Sigmoid colon (tissue), 4 donors: ENCODE data around the gene RNF169.

Experiments
- CTCF ChIP-seq, 4 experiments: fragments of 450-650 bp in 3 of 4; fragments of 200-600 bp in 1 of 4; IDR thresholded peaks; one replicate each; pipeline ENCODE4 v1.5.1; 2016 to 2019; ENCODE audit warnings: antibody characterized with exemption in 4 of 4, mild to moderate bottlenecking in 3 of 4, moderate library complexity in 2 of 4
- EP300 ChIP-seq, 4 donors: sonication (generic); formaldehyde crosslinking; IDR thresholded peaks; one replicate each; pipeline ENCODE4 v1.6.1; 2017; ENCODE audit warnings: antibody characterized with exemption in 4 of 4
- POLR2A ChIP-seq, 2 donors: fragments of 450-650 bp; IDR thresholded peaks; one replicate each; pipeline ENCODE4 v1.6.1; 2016; ENCODE audit warnings: antibody characterized with exemption in 2 of 2, mild to moderate bottlenecking in 2 of 2, moderate library complexity in 2 of 2
- POLR2AphosphoS5 ChIP-seq, 4 donors: sonication (generic); formaldehyde crosslinking; IDR thresholded peaks; one replicate each; pipeline ENCODE4 v1.6.1; 2017; ENCODE audit warnings: antibody characterized with exemption in 4 of 4

GRCh38 chr11:74780248-74781005, 31.8 kb downstream of the RNF169 start:
- TF ChIP-seq CTCF (IDR thresholded peaks at IDR 0.05) = no peak
- TF ChIP-seq POLR2AphosphoS5 (IDR thresholded peaks at IDR 0.05) = no peak
- TF ChIP-seq POLR2A (IDR thresholded peaks at IDR 0.05) = no peak
- TF ChIP-seq EP300 (IDR thresholded peaks at IDR 0.05) = no peak
